HepG2 (cell line): ENCODE measurements around the gene SLC23A3. TPM values are rescaled to one million over a fixed set of nuclear protein-coding genes. Genes with fewer than 3 reads are reported as not detected.

Source experiments
- ATAC-seq: fragments of 200-7000 bp; cut with Tn5 transposase; 3 replicates; pipeline ENCODE4 v1.9.1; 2020; ENCODE audit warnings: mild to moderate bottlenecking, moderate library complexity
- BruUV-seq: library from RNA; stranded (reverse); fragments of 400-500 nt; replicated peaks from 2 replicates; lab custom pipeline; 2021; lab: Mats Ljungman, UMichigan
- CTCF ChIA-PET: fragments of 300-600 bp; formaldehyde crosslinking; extraction: SDS; loops from one replicate; lab custom pipeline; 2021; ENCODE audit warnings: low total read pairs, inconsistent platforms, low intra/inter-chr PET ratio; lab: Yijun Ruan, JAX
- POLR2A ChIA-PET: fragments of 350-600 bp; sonication (Branson Sonifier 250); formaldehyde crosslinking; loops from one replicate; lab custom pipeline; 2020; ENCODE audit warnings: antibody characterized with exemption, inconsistent platforms; lab: Yijun Ruan, JAX
- DNase-seq: peaks from one replicate; pipeline ENCODE4 v3.0.0-alpha.2; 2015; ENCODE audit warnings: low spot score
- FAIRE-seq: peaks from 3 replicates; lab custom pipeline; 2011; peaks lifted over from hg19 to GRCh38; lab: Jason Lieb, UNC
- H2AFZ ChIP-seq: one replicate; pipeline ENCODE4 v1.6.1; 2011; ENCODE audit warnings: low read length, inconsistent platforms
- H3K27ac ChIP-seq: fragments of 300-600 bp; 3 replicates; pipeline ENCODE4 v1.8.0; 2011; ENCODE audit warnings: mixed run types, mild to moderate bottlenecking, mixed read lengths, low read length, inconsistent platforms; ENCODE audit not compliant: insufficient read depth; ENCODE audit errors: extremely low read length
- H3K27me3 ChIP-seq, 2 experiments: fragments of 200-600 bp in 1 of 2; 2 replicates in 1 of 2; 3 replicates in 1 of 2; pipeline versions ENCODE4 v1.6.0 to v1.8.0; 2011; ENCODE audit warnings: low read length in 2 of 2, mild to moderate bottlenecking in 2 of 2, moderate library complexity in 2 of 2, inconsistent platforms in 1 of 2; ENCODE audit not compliant: insufficient read depth in 2 of 2, control insufficient read depth in 1 of 2
- H3K36me3 ChIP-seq, 2 experiments: fragments of 200-600 bp in 1 of 2; replicated peaks in 1 of 2; 2 replicates in 1 of 2; 3 replicates in 1 of 2; pipeline versions ENCODE4 v1.5.1 to v1.8.0; 2011; ENCODE audit warnings: low read length in 2 of 2, inconsistent platforms in 1 of 2; ENCODE audit not compliant: insufficient read depth in 2 of 2, control insufficient read depth in 1 of 2
- H3K4me1 ChIP-seq: 2 replicates; pipeline ENCODE4 v1.5.1; 2012; ENCODE audit warnings: low read length, inconsistent platforms; ENCODE audit not compliant: insufficient read depth
- H3K4me2 ChIP-seq: 2 replicates; pipeline ENCODE4 v1.6.0; 2011; ENCODE audit warnings: low read depth, low read length, inconsistent platforms
- H3K4me3 ChIP-seq, 3 experiments: fragments of 200-600 bp in 1 of 3; sonication (generic), shearing (Covaris generic) in 1 of 3; replicated peaks in 1 of 3; 2 replicates each; pipeline ENCODE4 v1.5.1; 2011 to 2016; ENCODE audit warnings: low read length in 3 of 3, inconsistent platforms in 2 of 3, low read depth in 2 of 3, mild to moderate bottlenecking in 2 of 3, control low read depth in 1 of 3, mixed read lengths in 1 of 3; ENCODE audit not compliant: insufficient read depth in 1 of 3
- H3K79me2 ChIP-seq: one replicate; pipeline ENCODE4 v1.6.1; 2011; ENCODE audit warnings: low read length, inconsistent platforms; ENCODE audit not compliant: insufficient read depth
- H3K9ac ChIP-seq: 2 replicates; pipeline ENCODE4 v1.6.0; 2011; ENCODE audit warnings: mild to moderate bottlenecking, low read depth, low read length, inconsistent platforms; ENCODE audit not compliant: insufficient read depth
- H3K9me3 ChIP-seq: 2 replicates; pipeline ENCODE4 v1.5.1; 2012; ENCODE audit warnings: mild to moderate bottlenecking, low read length
- H4K20me1 ChIP-seq: 2 replicates; pipeline ENCODE4 v1.6.0; 2011; ENCODE audit warnings: inconsistent platforms, mild to moderate bottlenecking, low read length, moderate library complexity; ENCODE audit not compliant: insufficient read depth
- CBX5 ChIP-seq: sonication (generic); formaldehyde crosslinking; IDR thresholded peaks from 2 replicates; pipeline ENCODE4 v1.4.0; 2020; ENCODE audit warnings: missing genetic modification reagents, borderline replicate concordance
- CENPT ChIP-seq: sonication (generic); formaldehyde crosslinking; IDR thresholded peaks from 2 replicates; pipeline ENCODE4 v1.8.0; 2022; ENCODE audit warnings: low read depth, mild to moderate bottlenecking, moderate library complexity, missing genetic modification reagents
- GFI1 ChIP-seq: sonication (generic); formaldehyde crosslinking; IDR thresholded peaks from 2 replicates; pipeline ENCODE4 v1.5.0; 2020; ENCODE audit warnings: missing genetic modification reagents, mild to moderate bottlenecking, borderline replicate concordance
- MBD4 ChIP-seq: IDR thresholded peaks from 2 replicates; pipeline ENCODE4 v1.6.1; 2012; ENCODE audit warnings: low read length, inconsistent platforms, borderline replicate concordance
- NAIF1 ChIP-seq: sonication (generic); formaldehyde crosslinking; IDR thresholded peaks from 2 replicates; pipeline ENCODE4 v1.5.0; 2020; ENCODE audit warnings: mild to moderate bottlenecking, missing genetic modification reagents, borderline replicate concordance
- SUZ12 ChIP-seq: fragments of 150-350 bp; IDR thresholded peaks from 2 replicates; pipeline ENCODE4 v1.6.1; 2014; ENCODE audit warnings: low read depth, low read length
- TSC22D2 ChIP-seq: sonication (generic); formaldehyde crosslinking; IDR thresholded peaks from 2 replicates; pipeline ENCODE4 v1.5.1; 2020; ENCODE audit warnings: missing genetic modification reagents, mild to moderate bottlenecking, borderline replicate concordance
- ZNF329 ChIP-seq: sonication (generic); formaldehyde crosslinking; IDR thresholded peaks from 2 replicates; pipeline ENCODE4 v1.9.0; 2021; ENCODE audit warnings: low read depth, mild to moderate bottlenecking, missing genetic modification reagents
- ZNF570 ChIP-seq: sonication (generic); formaldehyde crosslinking; IDR thresholded peaks from 2 replicates; pipeline ENCODE4 v1.4.0; 2020; ENCODE audit warnings: mild to moderate bottlenecking, missing genetic modification reagents, borderline replicate concordance
- ZNF629 ChIP-seq: sonication (generic); formaldehyde crosslinking; conservative IDR thresholded peaks from 2 replicates; pipeline ENCODE4 v1.5.0; 2020; ENCODE audit warnings: missing genetic modification reagents
- ZNF747 ChIP-seq: sonication (generic); formaldehyde crosslinking; IDR thresholded peaks from 2 replicates; pipeline ENCODE4 v1.8.1; 2023; ENCODE audit warnings: missing genetic modification reagents, mild to moderate bottlenecking, borderline replicate concordance
- ZSCAN20 ChIP-seq: sonication (generic); formaldehyde crosslinking; IDR thresholded peaks from 2 replicates; pipeline ENCODE4 v1.4.0; 2020; ENCODE audit warnings: missing genetic modification reagents, mild to moderate bottlenecking, borderline replicate concordance
- WGBS: methylation state at CpG from one replicate; pipeline ENCODE4 v1.1.6; 2017; ENCODE audit warnings: low lambda C conversion rate; 5-methylcytosine and 5-hydroxymethylcytosine counted together
- in situ Hi-C: cut with HindIII; loops from 2 replicates; pipeline ENCODE4 v1.10.0; 2017; ENCODE audit warnings: low pct_unique_long_range_greater_than_20kb; ENCODE audit not compliant: extremely low pct_ligation_motif_present
- intact Hi-C: fragments of 100-400 bp; cut with micrococcal nuclease; formaldehyde crosslinking; loops from one replicate; pipeline ENCODE4 v1.10.0; 2022; ENCODE audit not compliant: unreplicated experiment
- polyA plus RNA-seq, 8 experiments: library from polyadenylated mRNA; depleted of rRNA in 3 of 8; stranded (reverse) in 7 of 8; unstranded in 1 of 8; fragments of >200 nt; fragmentation: Illumina TruSeq in 4 of 8; extraction: Trizol in 4 of 8; gene quantifications; 2 replicates each; pipeline versions ENCODE4 v1.2.1 to v1.2.3, GENCODE V29; 2011 to 2016; ENCODE audit warnings: low read depth in 4 of 8, missing spikeins in 1 of 8, mixed read lengths in 1 of 8; ENCODE audit not compliant: insufficient read depth in 1 of 8
- total RNA-seq, 5 experiments: library from RNA; depleted of rRNA; stranded (reverse); fragments of >200 nt; fragmentation: Illumina TruSeq; extraction: Trizol; gene quantifications; 2 replicates each; pipeline ENCODE4 v1.2.3, GENCODE V29; 2016; ENCODE audit warnings: low read depth in 1 of 5
- TF ChIP-seq, protein P1 (sequence below): IDR thresholded peaks from 2 replicates; pipeline ENCODE4 v1.6.1; 2016; ENCODE audit warnings: low read depth, borderline replicate concordance
- TF ChIP-seq, protein P2 (sequence below): sonication (generic); formaldehyde crosslinking; IDR thresholded peaks from 2 replicates; pipeline ENCODE4 v1.5.0; 2020; ENCODE audit warnings: mild to moderate bottlenecking, missing genetic modification reagents
- TF ChIP-seq, protein P3 (sequence below): IDR thresholded peaks from 2 replicates; pipeline ENCODE4 v1.6.1; 2016; ENCODE audit warnings: control low read depth
- TF ChIP-seq, protein P4 (sequence below): sonication (generic); formaldehyde crosslinking; IDR thresholded peaks from 2 replicates; pipeline ENCODE4 v1.4.0; 2020; ENCODE audit warnings: missing genetic modification reagents, mild to moderate bottlenecking, borderline replicate concordance

Gene SLC23A3
- total and polyA plus RNA-seq, 2 of the 13 experiments (the other 11 are each of a cell fraction or from before 2014, with no cell fraction given) = 0.38 to 0.78 TPM

DNA sequence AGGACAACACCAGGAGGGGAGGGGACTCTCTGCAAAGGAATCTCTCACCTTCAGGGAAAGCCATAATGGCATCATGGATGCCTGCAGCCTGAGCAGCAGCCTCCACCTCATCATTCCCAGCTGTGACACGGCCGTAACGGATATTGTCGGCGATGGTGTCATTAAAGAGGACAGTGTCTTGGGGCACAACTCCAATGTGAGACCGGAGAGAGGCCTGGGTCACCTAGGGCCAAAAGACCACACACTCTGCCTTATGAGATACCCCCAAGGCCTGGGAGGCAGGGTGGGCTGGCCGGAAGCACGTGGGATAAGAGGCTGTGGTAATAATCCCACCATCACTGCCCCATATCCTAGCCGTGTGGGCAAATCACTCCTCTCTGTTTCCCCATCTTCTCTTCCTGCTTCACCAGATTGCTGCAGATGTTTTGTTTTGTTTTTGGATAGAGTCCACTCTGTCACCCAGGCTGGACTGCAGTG, 41.1 kb upstream of the SLC23A3 start:
- POLR2A ChIA-PET = interaction anchor here (1.0 to 3.4 kb wide), 7 partner anchors 10 to 51 kb away, joined by 4 to 20 read pairs (median 7); partner anchors contain the start of genes ANKZF1, ATG9A, CNPPD1 and NHEJ1
- no peak overlapping the region for H2AFZ ChIP-seq
- TF ChIP-seq ZNF329 (CRISPR knock-in tag) = 0 out of 2 replicates have a peak, but pooled peaks have one; percentile 14
- TF ChIP-seq CENPT (CRISPR knock-in tag) = no peak
- TF ChIP-seq ZNF747 (CRISPR knock-in tag) = no peak
- no peak for TF ChIP-seq MBD4
- TF ChIP-seq, protein P1, sequence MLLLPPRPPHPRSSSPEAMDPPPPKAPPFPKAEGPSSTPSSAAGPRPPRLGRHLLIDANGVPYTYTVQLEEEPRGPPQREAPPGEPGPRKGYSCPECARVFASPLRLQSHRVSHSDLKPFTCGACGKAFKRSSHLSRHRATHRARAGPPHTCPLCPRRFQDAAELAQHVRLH (CRISPR knock-in tag) = no peak
- TF ChIP-seq GFI1 (CRISPR knock-in tag) = 0 out of 2 replicates have a peak, but pooled peaks have one; percentile 21
- TF ChIP-seq, protein P2, sequence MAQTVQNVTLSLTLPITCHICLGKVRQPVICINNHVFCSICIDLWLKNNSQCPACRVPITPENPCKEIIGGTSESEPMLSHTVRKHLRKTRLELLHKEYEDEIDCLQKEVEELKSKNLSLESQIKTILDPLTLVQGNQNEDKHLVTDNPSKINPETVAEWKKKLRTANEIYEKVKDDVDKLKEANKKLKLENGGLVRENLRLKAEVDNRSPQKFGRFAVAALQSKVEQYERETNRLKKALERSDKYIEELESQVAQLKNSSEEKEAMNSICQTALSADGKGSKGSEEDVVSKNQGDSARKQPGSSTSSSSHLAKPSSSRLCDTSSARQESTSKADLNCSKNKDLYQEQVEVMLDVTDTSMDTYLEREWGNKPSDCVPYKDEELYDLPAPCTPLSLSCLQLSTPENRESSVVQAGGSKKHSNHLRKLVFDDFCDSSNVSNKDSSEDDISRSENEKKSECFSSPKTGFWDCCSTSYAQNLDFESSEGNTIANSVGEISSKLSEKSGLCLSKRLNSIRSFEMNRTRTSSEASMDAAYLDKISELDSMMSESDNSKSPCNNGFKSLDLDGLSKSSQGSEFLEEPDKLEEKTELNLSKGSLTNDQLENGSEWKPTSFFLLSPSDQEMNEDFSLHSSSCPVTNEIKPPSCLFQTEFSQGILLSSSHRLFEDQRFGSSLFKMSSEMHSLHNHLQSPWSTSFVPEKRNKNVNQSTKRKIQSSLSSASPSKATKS (CRISPR knock-in tag) = no peak
- no peak for TF ChIP-seq ZNF570 (CRISPR knock-in tag)
- TF ChIP-seq, protein P3, sequence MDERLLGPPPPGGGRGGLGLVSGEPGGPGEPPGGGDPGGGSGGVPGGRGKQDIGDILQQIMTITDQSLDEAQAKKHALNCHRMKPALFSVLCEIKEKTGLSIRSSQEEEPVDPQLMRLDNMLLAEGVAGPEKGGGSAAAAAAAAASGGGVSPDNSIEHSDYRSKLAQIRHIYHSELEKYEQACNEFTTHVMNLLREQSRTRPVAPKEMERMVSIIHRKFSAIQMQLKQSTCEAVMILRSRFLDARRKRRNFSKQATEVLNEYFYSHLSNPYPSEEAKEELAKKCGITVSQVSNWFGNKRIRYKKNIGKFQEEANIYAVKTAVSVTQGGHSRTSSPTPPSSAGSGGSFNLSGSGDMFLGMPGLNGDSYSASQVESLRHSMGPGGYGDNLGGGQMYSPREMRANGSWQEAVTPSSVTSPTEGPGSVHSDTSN (CRISPR knock-in tag) = no peak
- TF ChIP-seq CBX5 (CRISPR knock-in tag) = no peak
- TF ChIP-seq, protein P4, sequence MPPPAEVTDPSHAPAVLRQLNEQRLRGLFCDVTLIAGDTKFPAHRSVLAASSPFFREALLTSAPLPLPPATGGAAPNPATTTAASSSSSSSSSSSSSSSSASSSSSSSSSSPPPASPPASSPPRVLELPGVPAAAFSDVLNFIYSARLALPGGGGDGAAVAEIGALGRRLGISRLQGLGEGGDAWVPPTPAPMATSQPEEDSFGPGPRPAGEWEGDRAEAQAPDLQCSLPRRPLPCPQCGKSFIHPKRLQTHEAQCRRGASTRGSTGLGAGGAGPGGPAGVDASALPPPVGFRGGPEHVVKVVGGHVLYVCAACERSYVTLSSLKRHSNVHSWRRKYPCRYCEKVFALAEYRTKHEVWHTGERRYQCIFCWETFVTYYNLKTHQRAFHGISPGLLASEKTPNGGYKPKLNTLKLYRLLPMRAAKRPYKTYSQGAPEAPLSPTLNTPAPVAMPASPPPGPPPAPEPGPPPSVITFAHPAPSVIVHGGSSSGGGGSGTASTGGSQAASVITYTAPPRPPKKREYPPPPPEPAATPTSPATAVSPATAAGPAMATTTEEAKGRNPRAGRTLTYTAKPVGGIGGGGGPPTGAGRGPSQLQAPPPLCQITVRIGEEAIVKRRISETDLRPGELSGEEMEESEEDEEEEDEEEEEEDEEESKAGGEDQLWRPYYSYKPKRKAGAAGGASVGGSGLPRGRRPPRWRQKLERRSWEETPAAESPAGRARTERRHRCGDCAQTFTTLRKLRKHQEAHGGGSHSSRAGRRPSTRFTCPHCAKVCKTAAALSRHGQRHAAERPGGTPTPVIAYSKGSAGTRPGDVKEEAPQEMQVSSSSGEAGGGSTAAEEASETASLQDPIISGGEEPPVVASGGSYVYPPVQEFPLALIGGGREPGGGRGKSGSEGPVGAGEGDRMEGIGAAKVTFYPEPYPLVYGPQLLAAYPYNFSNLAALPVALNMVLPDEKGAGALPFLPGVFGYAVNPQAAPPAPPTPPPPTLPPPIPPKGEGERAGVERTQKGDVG = peak; percentile 31; the same call in 1 of the 2 replicates
- TF ChIP-seq ZSCAN20 (CRISPR knock-in tag) = no peak
- TF ChIP-seq SUZ12 = no peak
- TF ChIP-seq NAIF1 (CRISPR knock-in tag) = no peak
- TF ChIP-seq ZNF629 (CRISPR knock-in tag) = no peak
- no peak for TF ChIP-seq TSC22D2 (CRISPR knock-in tag)

More for the DNA sequence above, 41.1 kb upstream of the SLC23A3 start:
- intact Hi-C loops (loop anchor here (1.0 kb wide), 1 partner anchor 40 kb away; no protein-coding TSS in a partner anchor), in situ Hi-C loops (no loop called here)
- no peak for ATAC-seq
- no peaks in the 10 kb centered on the region for H3K9me3 ChIP-seq
- peaks cover 69% of the 10 kb centered on the region for H3K4me1 ChIP-seq
- no peaks in the 10 kb centered on the region for H4K20me1 ChIP-seq
- H3K4me2 ChIP-seq = no peak overlapping the region
- H3K36me3 ChIP-seq = peaks cover 34 to 58% of the 10 kb centered on the region in 2 experiments
- H3K79me2 ChIP-seq = peaks cover 6% of the 10 kb centered on the region
- DNase-seq = no peak
- CTCF ChIA-PET = interaction anchor here (1.3 to 2.5 kb wide), 3 partner anchors 39 to 51 kb away, joined by 3 to 28 read pairs (median 17); partner anchors contain the start of gene NHEJ1
- H3K9ac ChIP-seq = no peak overlapping the region
- H3K27ac ChIP-seq = peak overlapping the region; percentile 38
- no peaks in the 10 kb centered on the region; a peak in 1 of 5 replicates for H3K27me3 ChIP-seq
- WGBS = 95% methylated on average over 9 of the region's 9 CpGs
- no peak for FAIRE-seq
- BruUV-seq = no TSS peak
- H3K4me3 ChIP-seq = no peak overlapping the region
